HT-29 (cell line): Measurements from ENCODE around the gene SPANXA2. TPM values are rescaled to one million over a fixed set of nuclear protein-coding genes. Genes with fewer than 3 reads are reported as not detected.
"Not testable (repeated sequence)": the region's sequence is repeated elsewhere in the genome, so short reads cannot be mapped to it uniquely, and the experiment has no call there.

Source experiments
- DNase-seq: peaks from one replicate; pipeline ENCODE4 v3.0.0-alpha.2; 2015; ENCODE audit warnings: low spot score
- total RNA-seq: library from RNA; depleted of rRNA; stranded (reverse); fragments of >200 nt; shearing (Covaris generic); gene quantifications from 2 replicates; pipeline ENCODE4 v1.2.3, GENCODE V29; 2014; rRNA removed

SPANXA2 gene, protein sequence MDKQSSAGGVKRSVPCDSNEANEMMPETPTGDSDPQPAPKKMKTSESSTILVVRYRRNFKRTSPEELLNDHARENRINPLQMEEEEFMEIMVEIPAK
- total RNA-seq, result not detected in 2 replicates

DNA sequence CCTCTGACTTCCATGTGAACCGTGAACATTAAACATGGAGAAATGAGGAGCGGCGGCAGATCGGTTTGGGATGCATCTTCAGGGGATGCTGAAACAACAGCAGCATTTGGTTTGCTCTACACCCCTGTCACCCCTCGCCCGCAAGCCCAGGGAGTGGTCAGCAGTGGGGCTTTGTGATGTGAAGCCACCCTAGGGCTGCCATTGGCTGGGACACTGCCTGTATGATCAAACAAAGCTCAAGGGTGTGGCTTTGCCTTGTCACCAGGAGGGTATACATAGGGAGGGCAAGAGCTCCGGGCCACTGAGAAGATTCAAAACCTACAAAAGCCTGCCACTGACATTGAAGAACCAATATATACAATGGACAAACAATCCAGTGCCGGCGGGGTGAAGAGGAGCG, at the start of gene SPANXA2:
SPANXA2 (plus strand) TSS at position 301 of the 400 bp plus-strand sequence; CDS start at position 361, 60 bp downstream.
- not testable (repeated sequence) for DNase-seq

DNA sequence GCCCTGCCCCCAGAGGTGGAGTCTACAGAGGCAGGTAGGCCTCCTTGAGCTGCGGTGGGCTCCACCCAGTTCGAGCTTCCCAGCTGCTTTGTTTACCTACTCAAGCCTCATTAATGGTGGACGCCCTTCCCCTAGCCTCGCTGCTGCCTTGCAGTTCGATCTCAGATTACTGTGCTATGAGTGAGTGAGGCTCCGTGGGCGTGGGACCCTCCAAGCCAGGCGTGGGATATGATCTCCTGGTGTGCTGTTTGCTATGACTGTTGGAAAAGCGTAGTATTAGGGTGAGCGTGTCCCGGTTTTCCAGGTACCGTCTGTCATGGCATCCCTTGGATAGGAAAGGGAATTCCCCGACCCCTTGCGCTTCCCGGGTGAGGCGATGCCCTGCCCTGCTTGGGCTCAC, 47.0 kb upstream of the SPANXA2 start:
- DNase-seq, result not testable (repeated sequence)

DNA sequence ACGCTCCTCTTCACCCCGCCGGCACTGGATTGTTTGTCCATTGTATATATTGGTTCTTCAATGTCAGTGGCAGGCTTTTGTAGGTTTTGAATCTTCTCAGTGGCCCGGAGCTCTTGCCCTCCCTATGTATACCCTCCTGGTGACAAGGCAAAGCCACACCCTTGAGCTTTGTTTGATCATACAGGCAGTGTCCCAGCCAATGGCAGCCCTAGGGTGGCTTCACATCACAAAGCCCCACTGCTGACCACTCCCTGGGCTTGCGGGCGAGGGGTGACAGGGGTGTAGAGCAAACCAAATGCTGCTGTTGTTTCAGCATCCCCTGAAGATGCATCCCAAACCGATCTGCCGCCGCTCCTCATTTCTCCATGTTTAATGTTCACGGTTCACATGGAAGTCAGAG, 4.9 kb upstream of the SPANXA2 start, which contains the start of gene SPANXA1:
SPANXA1 (minus strand) TSS at position 101 of the 400 bp plus-strand sequence; CDS start at position 41, 60 bp downstream.
- not testable (repeated sequence) for DNase-seq

DNA sequence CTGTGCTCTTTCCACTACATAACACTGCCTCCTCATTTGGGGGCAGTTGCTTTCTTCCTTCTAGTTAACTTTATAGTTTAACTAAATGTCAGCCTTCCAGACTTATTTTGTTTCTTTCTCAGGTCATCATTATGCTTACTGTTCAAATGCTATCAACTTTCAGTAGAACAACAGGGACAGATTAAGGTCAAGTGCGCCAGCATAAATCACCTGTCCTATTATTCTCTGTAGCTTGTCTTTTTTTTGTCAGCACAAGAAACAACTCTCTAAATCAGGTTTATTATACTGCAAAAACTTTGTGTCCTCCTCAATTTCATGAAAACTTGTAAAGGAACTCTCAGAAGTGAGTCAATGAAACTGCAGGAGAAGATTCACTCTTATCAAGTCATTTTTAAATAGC, 19.6 kb downstream of the SPANXA2 start:
- no peak for DNase-seq

DNA sequence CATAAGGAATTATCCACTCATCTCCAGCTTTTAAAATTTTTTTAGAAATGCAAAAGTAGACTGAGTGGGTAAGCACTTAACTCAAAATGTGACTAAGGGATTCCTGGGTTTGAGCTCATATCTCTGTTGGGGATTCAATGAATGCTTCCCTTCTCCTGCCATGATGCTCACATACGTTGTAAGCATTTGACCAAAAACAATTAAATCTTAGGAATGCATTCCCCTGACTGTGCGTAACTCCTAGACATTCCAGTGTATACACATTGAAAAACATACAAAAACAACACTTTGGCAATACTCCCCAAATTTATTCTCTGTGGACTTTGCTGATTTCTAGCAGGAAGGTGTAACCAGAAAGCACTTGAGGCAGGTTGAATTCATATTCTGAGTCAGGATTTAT, 29.8 kb downstream of the SPANXA2 start:
- no peak for DNase-seq

DNA sequence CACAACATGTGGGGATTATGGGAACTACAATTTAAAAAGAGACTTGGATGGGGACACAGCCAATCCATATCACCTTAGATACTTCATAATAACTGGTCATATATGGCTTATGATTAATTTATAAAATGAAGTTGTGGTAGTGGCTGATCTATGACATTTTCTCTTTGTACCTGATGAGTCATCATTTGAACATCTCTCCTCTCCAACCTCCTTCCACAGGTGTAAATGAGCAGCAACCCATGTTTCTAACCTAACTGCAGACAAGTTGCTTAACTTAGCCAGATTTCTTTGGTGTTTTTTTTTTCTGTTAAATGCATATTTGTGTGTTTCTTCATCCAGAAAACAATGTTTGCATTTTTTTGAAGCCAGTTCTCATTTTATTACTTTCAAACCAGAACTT, 42.6 kb downstream of the SPANXA2 start:
- DNase-seq, result no peak

DNA sequence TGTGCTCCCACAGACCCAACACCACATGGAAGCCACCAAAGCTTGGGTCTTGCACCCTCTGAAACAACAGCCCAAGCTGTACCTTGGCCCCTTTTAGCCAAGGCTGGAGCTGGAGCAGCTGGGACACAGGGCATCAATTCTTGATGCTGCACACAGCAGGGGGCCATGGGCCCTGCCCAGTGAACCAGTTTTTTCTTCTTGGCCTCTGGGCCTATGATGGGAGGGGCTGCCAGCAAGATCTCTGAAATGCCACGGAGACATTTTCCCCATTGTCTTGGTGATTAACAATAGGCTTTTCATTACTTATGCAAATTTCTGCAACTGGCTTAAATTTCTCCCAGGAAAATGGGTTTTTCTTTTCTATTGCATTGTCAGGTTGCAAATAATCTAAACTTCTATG, 49.0 kb downstream of the SPANXA2 start:
- DNase-seq, result no peak

Other genes with a start within 250 kb of the SPANXA2 start
- not detected in 2 replicates for gene SPANXA1, start 5.0 kb upstream of the SPANXA2 start, total RNA-seq
- gene SPANXD, start 109.0 kb downstream of the SPANXA2 start, total RNA-seq, result not detected in 2 replicates
- not detected in 2 replicates for gene MAGEC3, start 248.6 kb downstream of the SPANXA2 start, total RNA-seq